Thoracic aorta (tissue), 2 donors: ENCODE data around the gene BRCA2. TPM values are rescaled to one million over a fixed set of nuclear protein-coding genes. Genes with fewer than 3 reads are reported as not detected.

Source experiments
- ATAC-seq: fragments of 150-250 bp; one replicate; pipeline ENCODE4 v1.8.0; 2017; ENCODE audit warnings: low read depth; ENCODE audit not compliant: insufficient number of reproducible peaks, low FRiP score
- DNase-seq: peaks from one replicate; pipeline ENCODE4 v3.0.0-alpha.2; 2020; ENCODE audit warnings: low spot score
- H3K27ac ChIP-seq, 2 donors: fragments of 200-600 bp; sonication (generic); 1 replicate in 1 of 2; 2 replicates in 1 of 2; pipeline ENCODE4 v1.5.1; 2016; ENCODE audit warnings: mild to moderate bottlenecking in 2 of 2, moderate library complexity in 2 of 2
- H3K27me3 ChIP-seq: fragments of 200-600 bp; sonication (generic); replicated peaks from 2 replicates; pipeline ENCODE4 v1.6.0; 2016; ENCODE audit warnings: mild to moderate bottlenecking; ENCODE audit not compliant: insufficient read depth
- H3K36me3 ChIP-seq: fragments of 200-600 bp; sonication (generic); one replicate; pipeline ENCODE4 v1.5.1; 2016
- H3K4me1 ChIP-seq, 2 donors: fragments of 200-600 bp; sonication (generic); 1 replicate in 1 of 2; 2 replicates in 1 of 2; pipeline versions ENCODE4 v1.5.1 to v1.6.0; 2016; ENCODE audit warnings: low read depth in 2 of 2, mild to moderate bottlenecking in 1 of 2; ENCODE audit not compliant: control insufficient read depth in 1 of 2
- H3K4me3 ChIP-seq: fragments of 200-600 bp; sonication (generic); 2 replicates; pipeline ENCODE4 v1.5.1; 2016; ENCODE audit warnings: mild to moderate bottlenecking
- H3K9me3 ChIP-seq: fragments of 200-600 bp; sonication (generic); 2 replicates; pipeline ENCODE4 v1.5.1; 2016
- CTCF ChIP-seq: fragments of 200-600 bp; sonication (generic); IDR thresholded peaks from one replicate; pipeline ENCODE4 v1.5.1; 2019; ENCODE audit warnings: antibody characterized with exemption
- total RNA-seq, 2 donors: library from RNA; depleted of rRNA; stranded (reverse); fragments of >200 nt; gene quantifications; one replicate each; pipeline versions ENCODE4 v1.1.0 to v1.2.3, GENCODE V29; 2016

BRCA2 gene
- total RNA-seq, 2 donors from 2014 or later, result 1.5 to 4.6 TPM

GRCh38 chr13:32277839-32278238, 37.5 kb upstream of the BRCA2 start:
- no peaks in the 10 kb centered on the region for H3K4me1 ChIP-seq
- ATAC-seq, result no peak
- TF ChIP-seq CTCF, result no peak
- DNase-seq, result no peak
- no peaks in the 10 kb centered on the region for H3K27me3 ChIP-seq
- no peak overlapping the region for H3K4me3 ChIP-seq
- peak overlapping the region in 1 of 2 donors; percentile 13 for H3K27ac ChIP-seq
- peaks cover 70% of the 10 kb centered on the region for H3K36me3 ChIP-seq
- no peaks in the 10 kb centered on the region for H3K9me3 ChIP-seq

GRCh38 chr13:32278426-32278825, 36.9 kb upstream of the BRCA2 start:
- ATAC-seq, result no peak
- no peaks in the 10 kb centered on the region for H3K4me1 ChIP-seq
- TF ChIP-seq CTCF, result no peak
- DNase-seq, result no peak
- peaks cover 67% of the 10 kb centered on the region for H3K36me3 ChIP-seq
- no peaks in the 10 kb centered on the region for H3K27me3 ChIP-seq
- no peak overlapping the region for H3K4me3 ChIP-seq
- H3K9me3 ChIP-seq, result no peaks in the 10 kb centered on the region
- no peak overlapping the region for H3K27ac ChIP-seq

- Histone ChIP-seq H3K4me3 (no peak overlapping the region), H3K36me3 (peaks cover 51% of the 10 kb centered on the region), H3K27ac (no peak overlapping the region), H3K4me1 (peaks cover 16 to 25% of the 10 kb centered on the region in 2 donors), H3K27me3 (no peaks in the 10 kb centered on the region), H3K9me3 (no peaks in the 10 kb centered on the region)
- DNase-seq, result no peak
- no peak for TF ChIP-seq CTCF
- ATAC-seq, result no peak
These were observed 34.2 kb upstream of the BRCA2 start for GRCh38 chr13:32281096-32281495.

- H3K4me3 ChIP-seq, result no peak overlapping the region
These were observed 33.1 kb upstream of the BRCA2 start for GRCh38 chr13:32282096-32282711.

More at GRCh38 chr13:32282096-32282711, 33.1 kb upstream of the BRCA2 start:
- TF ChIP-seq CTCF, result no peak
- DNase-seq, result no peak
- Histone ChIP-seq H3K27ac (no peak overlapping the region), H3K36me3 (peaks cover 42% of the 10 kb centered on the region), H3K4me1 (peaks cover 16 to 27% of the 10 kb centered on the region in 2 donors), H3K9me3 (no peaks in the 10 kb centered on the region), H3K27me3 (no peaks in the 10 kb centered on the region)
- no peak for ATAC-seq
